GM12878 (cell line): ENCODE results near the gene ROM1. TPM values are rescaled to one million over a fixed set of nuclear protein-coding genes. Genes with fewer than 3 reads are reported as not detected.
A peak's percentile ranks its signal among the peaks of the same experiment; 100 is the strongest.

Source experiments
- ATAC-seq: fragments of 200-7000 bp; cut with Tn5 transposase; 3 replicates; pipeline ENCODE4 v1.9.1; 2020; ENCODE audit warnings: mild to moderate bottlenecking, moderate library complexity
- BruUV-seq: library from RNA; stranded (reverse); fragments of 400-500 nt; replicated peaks from 2 replicates; lab custom pipeline; 2021; lab: Mats Ljungman, UMichigan
- CTCF ChIA-PET: fragments of 300-600 bp; sonication (Branson Sonifier 250); formaldehyde crosslinking; extraction: SDS; loops from one replicate; lab custom pipeline; 2021; ENCODE audit warnings: inconsistent platforms; lab: Yijun Ruan, JAX
- POLR2A ChIA-PET: fragments of 350-600 bp; formaldehyde crosslinking; extraction: SDS; loops from one replicate; lab custom pipeline; 2021; ENCODE audit warnings: inconsistent platforms; lab: Charles Lee
- RAD21 ChIA-PET: fragments of 300-600 bp; sonication (Branson Sonifier 250); formaldehyde crosslinking; loops from one replicate; lab custom pipeline; 2023; ENCODE audit warnings: antibody characterized with exemption; ENCODE audit not compliant: unreplicated experiment; lab: Charles Lee
- SMC1A ChIA-PET: fragments of 300-600 bp; sonication (Branson Sonifier 250); formaldehyde crosslinking; loops from one replicate; lab custom pipeline; 2023; ENCODE audit not compliant: unreplicated experiment, uncharacterized antibody; lab: Charles Lee
- DNase-seq: peaks from one replicate; pipeline ENCODE4 v3.0.0-alpha.2; 2011; ENCODE audit warnings: low read depth, low spot score
- FAIRE-seq: peaks from 3 replicates; lab custom pipeline; 2011; peaks lifted over from hg19 to GRCh38; lab: Jason Lieb, UNC
- H2AFZ ChIP-seq: 2 replicates; pipeline ENCODE4 v1.6.0; 2011; ENCODE audit warnings: low read depth, low read length, control low read depth; ENCODE audit not compliant: control insufficient read depth
- H3K27ac ChIP-seq: 2 replicates; pipeline ENCODE4 v1.5.1; 2011; ENCODE audit warnings: control low read depth; ENCODE audit not compliant: control insufficient read depth, insufficient read depth
- H3K27me3 ChIP-seq, 2 experiments: replicated peaks in 1 of 2; 2 replicates each; pipeline versions ENCODE4 v1.6.0 to v1.6.1; 2011; ENCODE audit warnings: low read length in 1 of 2; ENCODE audit not compliant: control insufficient read depth in 2 of 2, insufficient read depth in 2 of 2
- H3K36me3 ChIP-seq, 2 experiments: 2 replicates each; pipeline ENCODE4 v1.5.1; 2011; ENCODE audit warnings: low read length in 1 of 2; ENCODE audit not compliant: control insufficient read depth in 2 of 2, insufficient read depth in 2 of 2
- H3K4me1 ChIP-seq: 2 replicates; pipeline ENCODE4 v1.6.1; 2011; ENCODE audit warnings: mild to moderate bottlenecking, low read length, moderate library complexity, mixed read lengths; ENCODE audit not compliant: control insufficient read depth, insufficient read depth
- H3K4me2 ChIP-seq: 2 replicates; pipeline ENCODE4 v1.6.0; 2011; ENCODE audit warnings: control low read depth; ENCODE audit not compliant: control insufficient read depth, insufficient read depth
- H3K4me3 ChIP-seq: fragments of 200-600 bp; sonication (generic); 2 replicates; pipeline ENCODE4 v1.5.1; 2016
- H3K79me2 ChIP-seq: 2 replicates; pipeline ENCODE4 v1.6.0; 2011; ENCODE audit warnings: low read length; ENCODE audit not compliant: control insufficient read depth, insufficient read depth
- H3K9ac ChIP-seq: 2 replicates; pipeline ENCODE4 v1.8.0; 2011; ENCODE audit warnings: low read length, control low read depth, mixed read lengths; ENCODE audit not compliant: control insufficient read depth, insufficient read depth
- H3K9me3 ChIP-seq: replicated peaks from 3 replicates; pipeline ENCODE4 v1.5.1; 2011; ENCODE audit warnings: mild to moderate bottlenecking, low read length; ENCODE audit not compliant: control insufficient read depth, insufficient read depth
- H4K20me1 ChIP-seq: 2 replicates; pipeline ENCODE4 v1.6.0; 2011; ENCODE audit not compliant: control insufficient read depth, insufficient read depth
- POLR2AphosphoS5 ChIP-seq: IDR thresholded peaks from 2 replicates; pipeline ENCODE4 v1.6.1; 2011; ENCODE audit warnings: mild to moderate bottlenecking, low read length, inconsistent platforms
- ZZZ3 ChIP-seq: IDR thresholded peaks from 2 replicates; pipeline ENCODE4 v1.6.1; 2011; ENCODE audit warnings: low read depth; ENCODE audit not compliant: control insufficient read depth, insufficient read length
- WGBS: methylation state at CpG from one replicate; pipeline ENCODE4 v1.1.6; 2016; ENCODE audit warnings: low lambda C conversion rate; ENCODE audit not compliant: insufficient replicate concordance, insufficient coverage; ENCODE audit errors: missing lambda C conversion rate; 5-methylcytosine and 5-hydroxymethylcytosine counted together
- in situ Hi-C: fragments of 300-500 bp; cut with MboI; formaldehyde crosslinking; loops from 9 replicates; pipeline ENCODE4 v1.14.3; 2018; ENCODE audit warnings: mixed read lengths
- intact Hi-C: fragments of 100-400 bp; cut with micrococcal nuclease; formaldehyde crosslinking; loops from one replicate; pipeline ENCODE4 v1.14.2; 2022; ENCODE audit not compliant: unreplicated experiment
- polyA plus RNA-seq, 11 experiments: library from polyadenylated mRNA; depleted of rRNA in 4 of 11; unstranded in 6 of 11; stranded (reverse) in 5 of 11; fragments of >200 nt; fragmentation: Nextera tagmentation in 4 of 11; fragmentation: Illumina TruSeq in 1 of 11; extraction: Ambion mirVana in 4 of 11; extraction: Trizol in 1 of 11; gene quantifications; 1 replicate in 1 of 11; 2 replicates in 10 of 11; pipeline versions ENCODE4 v1.2.1 to v1.2.3, GENCODE V29; 2011 to 2016; ENCODE audit warnings: inconsistent platforms in 2 of 11, missing spikeins in 2 of 11, low read depth in 1 of 11
- total RNA-seq, 4 experiments: library from RNA; depleted of rRNA in 3 of 4; stranded (reverse); fragments of >200 nt in 3 of 4; fragmentation: Illumina TruSeq in 1 of 4; extraction: Trizol in 1 of 4; gene quantifications; 2 replicates each; pipeline versions ENCODE4 v1.2.1 to v1.2.3, GENCODE V29; 2013 to 2021
- TF ChIP-seq, protein P1 (sequence below): fragments of 450-650 bp; IDR thresholded peaks from 2 replicates; pipeline ENCODE4 v1.6.1; 2017; ENCODE audit warnings: borderline replicate concordance

The ROM1 gene
- total and polyA plus RNA-seq, 10 of the 15 experiments (the other 5 are each of a cell fraction or from before 2014, with no cell fraction given), result 0.42 to 3.0 (median 1.1) TPM

- TF ChIP-seq, protein P1, sequence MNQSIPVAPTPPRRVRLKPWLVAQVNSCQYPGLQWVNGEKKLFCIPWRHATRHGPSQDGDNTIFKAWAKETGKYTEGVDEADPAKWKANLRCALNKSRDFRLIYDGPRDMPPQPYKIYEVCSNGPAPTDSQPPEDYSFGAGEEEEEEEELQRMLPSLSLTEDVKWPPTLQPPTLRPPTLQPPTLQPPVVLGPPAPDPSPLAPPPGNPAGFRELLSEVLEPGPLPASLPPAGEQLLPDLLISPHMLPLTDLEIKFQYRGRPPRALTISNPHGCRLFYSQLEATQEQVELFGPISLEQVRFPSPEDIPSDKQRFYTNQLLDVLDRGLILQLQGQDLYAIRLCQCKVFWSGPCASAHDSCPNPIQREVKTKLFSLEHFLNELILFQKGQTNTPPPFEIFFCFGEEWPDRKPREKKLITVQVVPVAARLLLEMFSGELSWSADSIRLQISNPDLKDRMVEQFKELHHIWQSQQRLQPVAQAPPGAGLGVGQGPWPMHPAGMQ, result no peak
These were observed 19.5 kb upstream of the ROM1 start (continued) for GRCh38 chr11:62593434-62594044.

- DNase-seq, result no peak
- H4K20me1 ChIP-seq, result no peaks in the 10 kb centered on the region; the same call in 1 of the 2 replicates
- intact Hi-C loops, result loop anchor here (10.0 kb wide), 1 partner anchor 240 kb away; the partner anchor contains the start of genes STX5, TEX54 and WDR74
- no peak overlapping the region for H2AFZ ChIP-seq
- FAIRE-seq, result no peak
- no peaks in the 10 kb centered on the region for H3K9me3 ChIP-seq
- RAD21 ChIA-PET, result interaction anchor here (1.2 to 1.5 kb wide), 2 partner anchors 16 to 27 kb away, joined by 3 to 4 read pairs; partner anchors contain the start of gene B3GAT3
- no peak overlapping the region for H3K27ac ChIP-seq
- CTCF ChIA-PET, result interaction anchor here (0.9 to 5.5 kb wide), 5 partner anchors 26 to 99 kb away, joined by 3 to 48 read pairs (median 4); no protein-coding TSS in a partner anchor
- peaks cover 26% of the 10 kb centered on the region for H3K4me1 ChIP-seq
- no peaks in the 10 kb centered on the region for H3K27me3 ChIP-seq
- in situ Hi-C loops, result no loop called here
- no peak for ATAC-seq
- no peak overlapping the region for H3K9ac ChIP-seq
- SMC1A ChIA-PET, result interaction anchor here (1.4 to 2.9 kb wide), 3 partner anchors 26 to 176 kb away, joined by 3 to 11 read pairs (median 7); partner anchors contain the start of genes B3GAT3 and TAF6L
- POLR2A ChIA-PET, result interaction anchor here (1.1 kb wide), 1 partner anchor 72 kb away, joined by 3 read pairs; no protein-coding TSS in a partner anchor
- peaks cover 38% of the 10 kb centered on the region for H3K79me2 ChIP-seq
- H3K4me2 ChIP-seq, result no peak overlapping the region
- WGBS, result 96% methylated on average over 8 of the region's 8 CpGs
- TF ChIP-seq POLR2AphosphoS5 (0 out of 2 replicates have a peak, but pooled peaks have one; percentile 38), ZZZ3 (no peak)
- no TSS peak for BruUV-seq
- H3K4me3 ChIP-seq, result no peak overlapping the region
- H3K36me3 ChIP-seq, result peaks cover 37 to 54% of the 10 kb centered on the region in 2 experiments
These were observed 17.9 kb upstream of the ROM1 start for GRCh38 chr11:62595124-62595523.
